ENCODE measurements around the gene LRIT1. TPM values are rescaled to one million over a fixed set of nuclear protein-coding genes. Genes with fewer than 3 reads are reported as not detected.

LRIT1 gene
- polyA plus RNA-seq, 2 of the 4 experiments (the other 2 are of a cell fraction), result not detected

DNA sequence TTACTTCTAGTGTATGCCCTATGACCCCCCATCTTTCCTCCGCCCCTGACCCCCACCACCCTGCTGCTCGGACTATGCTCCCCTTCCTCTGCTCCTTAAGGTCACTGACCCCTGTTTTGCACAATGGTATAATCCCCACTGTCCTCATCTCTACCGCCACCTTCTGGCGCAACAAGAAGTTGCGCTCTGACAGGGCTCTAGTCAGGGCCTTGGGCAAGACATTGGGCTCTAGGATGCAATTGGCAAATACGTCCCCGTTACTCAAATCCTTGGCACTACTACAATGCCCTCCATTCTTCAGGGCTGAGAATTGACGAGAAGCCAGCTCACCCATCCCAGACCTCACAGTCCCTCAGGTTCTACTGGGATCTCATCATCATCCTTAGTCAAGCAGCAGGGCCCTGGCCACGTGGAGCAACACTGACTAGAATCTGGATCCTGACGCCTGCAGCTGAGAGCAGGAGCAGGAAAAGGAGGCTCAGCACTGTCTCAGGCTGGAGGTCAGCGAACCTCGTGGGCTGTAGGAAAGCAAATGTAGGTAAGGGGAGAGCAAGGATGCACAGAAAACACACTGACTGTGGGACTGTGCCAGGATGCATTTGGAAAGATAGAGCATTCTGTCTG, 26.6 kb downstream of the LRIT1 start:
- Histone ChIP-seq H3K4me1 (no peaks in the 10 kb centered on the region), H3K27ac (no peak overlapping the region), H3K9me3 (0 out of 3 replicates have a peak, but pooled peaks cover under 1% of the 10 kb centered on the region), H3K4me3 (0 out of 3 replicates have a peak overlapping the region, but pooled peaks have one; percentile 8), H3K4me2 (peak overlapping the region; percentile 39; the same call in 1 of the 3 replicates)
- WGBS (ENCODE audit: missing lambda C conversion rate), result 7% methylated on average over 10 of the region's 12 CpGs
- DNase-seq (ENCODE audit: low read depth in 1 of 2, low spot score in 1 of 2) (peak in 1 of 2 experiments; percentile 52), ATAC-seq (peak; percentile 58 to 89; a peak in 5 of 6 replicates), FAIRE-seq (no peak)
- TF ChIP-seq ZFP36 (IDR thresholded peaks at IDR 0.05; ENCODE audit: borderline replicate concordance, partially characterized antibody) (no peak), CTCF (IDR thresholded peaks at IDR 0.05) (peak; percentile 41), FOXS1 (CRISPR knock-in tag; IDR thresholded peaks at IDR 0.05) (no peak), RAD21 (conservative IDR thresholded peaks at IDR 0.05 in 1 of 2, IDR thresholded peaks at IDR 0.05 in 1 of 2) (peak in 1 of 2 experiments; percentile 25; a peak in 1 of 5 replicates)
- POLR2A ChIA-PET, result no interaction called here
- CTCF ChIA-PET, result interaction anchor here (0.6 to 2.3 kb wide), 7 partner anchors 9 to 436 kb away, joined by 3 to 13 read pairs (median 3); no protein-coding TSS in a partner anchor

GRCh38 chr10:84214046-84214572, 27.2 kb downstream of the LRIT1 start:
- no peak for TF ChIP-seq RFX5 (IDR thresholded peaks at IDR 0.05)
- TF ChIP-seq CEBPB (IDR thresholded peaks at IDR 0.05), result no peak
- TF ChIP-seq KDM5A (IDR thresholded peaks at IDR 0.05), result no peak
- TF ChIP-seq, protein P1, sequence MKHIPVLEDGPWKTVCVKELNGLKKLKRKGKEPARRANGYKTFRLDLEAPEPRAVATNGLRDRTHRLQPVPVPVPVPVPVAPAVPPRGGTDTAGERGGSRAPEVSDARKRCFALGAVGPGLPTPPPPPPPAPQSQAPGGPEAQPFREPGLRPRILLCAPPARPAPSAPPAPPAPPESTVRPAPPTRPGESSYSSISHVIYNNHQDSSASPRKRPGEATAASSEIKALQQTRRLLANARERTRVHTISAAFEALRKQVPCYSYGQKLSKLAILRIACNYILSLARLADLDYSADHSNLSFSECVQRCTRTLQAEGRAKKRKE (CRISPR knock-in tag; IDR thresholded peaks at IDR 0.05; ENCODE audit: low read depth), result no peak
- TF ChIP-seq BHLHE40 (IDR thresholded peaks at IDR 0.05; ENCODE audit: low read depth, low read length), result no peak
- TF ChIP-seq, protein P2, sequence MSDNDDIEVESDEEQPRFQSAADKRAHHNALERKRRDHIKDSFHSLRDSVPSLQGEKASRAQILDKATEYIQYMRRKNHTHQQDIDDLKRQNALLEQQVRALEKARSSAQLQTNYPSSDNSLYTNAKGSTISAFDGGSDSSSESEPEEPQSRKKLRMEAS (IDR thresholded peaks at IDR 0.05), result no peak
- TF ChIP-seq EHF (CRISPR knock-in tag; IDR thresholded peaks at IDR 0.05), result no peak
- no peak for TF ChIP-seq ZSCAN20 (CRISPR knock-in tag; IDR thresholded peaks at IDR 0.05)
- TF ChIP-seq HOXB13 (CRISPR knock-in tag; IDR thresholded peaks at IDR 0.05; ENCODE audit: low read depth), result no peak
- TF ChIP-seq NPAS2 (CRISPR knock-in tag; IDR thresholded peaks at IDR 0.05; ENCODE audit: borderline replicate concordance), result no peak
- TF ChIP-seq ELK1 (IDR thresholded peaks at IDR 0.05; ENCODE audit: low read depth, low read length), result no peak
- no peak for TF ChIP-seq HEYL (CRISPR knock-in tag; IDR thresholded peaks at IDR 0.05)
- no peak for TF ChIP-seq SREBF2 (IDR thresholded peaks at IDR 0.05)
- TF ChIP-seq PBX3 (IDR thresholded peaks at IDR 0.05), result no peak
- TF ChIP-seq JUN (IDR thresholded peaks at IDR 0.05), result no peak
- TF ChIP-seq FOSB (CRISPR knock-in tag; IDR thresholded peaks at IDR 0.05), result no peak
- Histone ChIP-seq H3K4me1 (no peaks in the 10 kb centered on the region), H3K4me3 (0 out of 3 replicates have a peak overlapping the region, but pooled peaks have one; percentile 8), H3K9me3 (no peaks in the 10 kb centered on the region), H3K4me2 (peak overlapping the region; percentile 39; the same call in 1 of the 3 replicates), H3K27ac (no peak overlapping the region)
- 38% methylated on average over 18 of the region's 25 CpGs for WGBS (ENCODE audit: missing lambda C conversion rate)
- ATAC-seq (peak; percentile 33 to 67; a peak in 3 of 6 replicates), FAIRE-seq (no peak), DNase-seq (ENCODE audit: low read depth in 1 of 2, low spot score in 1 of 2) (peak in 1 of 2 experiments; percentile 25)
- ChIA-PET POLR2A (no interaction called here), CTCF (interaction anchor here (1.0 to 2.3 kb wide), 4 partner anchors 8 to 326 kb away, joined by 3 to 13 read pairs (median 4); no protein-coding TSS in a partner anchor)

Measured in A549 (cell line).